COLO668 (cell line): ENCODE data around the gene IKBKE.

Source experiments
- DNase-seq: peaks from one replicate; lab custom pipeline; 2025; ENCODE audit not compliant: unreplicated experiment; lab: John Stamatoyannopoulos, UW

IKBKE gene

DNA sequence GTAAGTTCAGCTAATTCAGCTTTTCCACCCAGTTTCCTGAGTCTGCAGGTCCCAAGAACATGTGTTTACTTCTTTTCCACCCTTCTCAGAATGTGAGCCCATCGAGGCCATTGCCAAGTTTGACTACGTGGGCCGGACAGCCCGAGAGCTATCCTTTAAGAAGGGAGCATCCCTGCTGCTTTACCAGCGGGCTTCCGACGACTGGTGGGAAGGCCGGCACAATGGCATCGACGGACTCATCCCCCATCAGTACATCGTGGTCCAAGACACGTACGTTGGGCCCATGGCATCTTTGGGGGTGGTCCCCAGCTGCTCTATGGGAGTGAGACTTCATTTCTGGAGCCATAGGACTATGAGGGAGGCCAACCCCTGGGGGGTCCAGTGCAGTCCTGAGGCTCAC lies 17.2 kb upstream of the IKBKE start:
- no peak for DNase-seq

- no peak for DNase-seq
Measured at GRCh38 chr1:206455289-206455665, 15.0 kb upstream of the IKBKE start.

DNA sequence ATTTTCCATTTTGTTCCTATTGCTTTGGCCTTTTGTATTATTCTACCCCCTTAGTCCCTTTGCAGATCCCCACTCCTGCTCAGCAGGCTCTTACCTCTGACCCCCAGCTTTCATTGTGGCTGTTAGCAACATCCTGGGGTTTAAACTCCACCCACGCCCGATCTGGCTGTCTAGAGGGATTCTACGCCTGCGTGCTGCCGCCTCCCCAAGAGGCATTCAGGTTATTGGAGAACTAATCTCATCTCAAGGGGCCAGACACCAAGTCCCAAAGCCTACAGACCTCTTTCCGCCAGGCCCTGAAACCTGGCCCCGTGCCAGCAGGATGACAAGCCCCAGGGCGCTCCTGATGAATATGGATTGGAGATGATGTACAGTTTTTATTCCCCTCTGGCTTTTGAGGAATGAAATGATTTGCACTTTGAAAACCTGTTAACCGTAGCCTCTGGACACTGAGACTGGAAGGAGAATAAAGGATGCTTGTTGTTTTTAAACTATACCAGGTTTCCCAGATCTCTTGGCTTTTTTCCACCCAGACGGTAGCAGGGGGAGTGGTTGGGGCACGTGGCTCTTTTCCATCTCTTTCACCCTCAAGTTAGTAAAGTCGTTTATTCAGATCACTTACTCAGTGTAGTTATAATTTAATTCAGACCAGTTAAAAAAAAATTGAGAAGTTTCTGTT lies 14.5 kb upstream of the IKBKE start:
- peak; percentile 79 for DNase-seq

GRCh38 chr1:206456577-206457370 lies 13.5 kb upstream of the IKBKE start:
- DNase-seq, result no peak

DNA sequence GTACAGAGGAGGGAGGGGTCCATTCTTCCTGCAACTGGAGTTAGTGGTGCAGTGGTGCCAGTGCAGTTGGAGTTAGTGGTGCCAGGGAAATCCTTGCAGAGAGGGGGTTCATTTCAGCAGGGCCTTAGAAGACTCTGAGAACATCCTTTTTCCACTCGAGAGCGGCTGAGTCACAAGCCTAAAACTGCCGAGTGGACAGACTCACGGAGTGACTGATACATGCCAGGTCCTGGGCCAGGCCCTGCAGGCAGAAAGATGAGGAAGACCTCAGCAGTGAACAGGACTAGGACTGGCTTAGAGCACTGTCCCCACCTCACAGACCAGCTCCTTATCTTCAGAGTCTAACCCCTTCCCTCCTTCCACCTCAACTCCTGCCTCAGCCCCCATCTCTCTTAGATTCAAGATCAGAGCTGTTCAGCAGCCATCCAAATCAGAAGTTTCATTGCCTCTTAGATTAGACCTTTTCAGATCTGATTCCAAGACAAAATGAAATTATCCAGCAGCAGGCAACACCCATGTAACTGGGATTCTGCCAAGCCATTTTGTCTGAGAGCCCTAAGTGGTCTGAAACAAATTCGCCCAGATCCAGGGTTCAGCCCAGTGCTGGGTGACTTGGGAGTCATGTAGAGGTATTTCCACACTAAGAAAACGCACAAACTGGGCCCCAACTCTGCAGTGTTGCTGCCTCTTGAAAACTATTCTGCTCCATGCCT lies 12.7 kb upstream of the IKBKE start:
- DNase-seq, result no peak

DNA sequence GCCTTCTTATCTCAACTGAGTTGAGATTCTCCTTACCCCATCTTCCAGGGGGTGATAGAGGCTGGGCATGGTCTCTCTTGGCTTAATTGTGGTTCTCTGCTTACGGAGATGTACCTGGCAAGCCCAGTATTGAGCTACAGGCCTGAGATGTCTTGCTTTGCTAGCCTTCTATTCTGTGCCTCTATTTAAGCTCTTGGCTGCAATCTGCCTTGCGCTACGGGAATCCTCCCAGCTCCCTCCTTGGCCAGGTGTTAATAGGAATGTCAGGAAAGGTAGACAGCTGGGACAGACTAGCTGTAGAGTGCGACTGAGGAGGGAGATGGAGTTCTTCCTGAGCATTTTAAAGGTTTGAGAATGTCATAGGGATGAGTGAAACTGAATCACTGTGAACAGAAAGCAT lies 10.6 kb upstream of the IKBKE start:
- DNase-seq, result no peak

- DNase-seq, result no peak
Measured at GRCh38 chr1:206460836-206461426, 9.3 kb upstream of the IKBKE start.

- peak; percentile 75 for DNase-seq
Measured at GRCh38 chr1:206461602-206462455, 8.4 kb upstream of the IKBKE start.

DNA sequence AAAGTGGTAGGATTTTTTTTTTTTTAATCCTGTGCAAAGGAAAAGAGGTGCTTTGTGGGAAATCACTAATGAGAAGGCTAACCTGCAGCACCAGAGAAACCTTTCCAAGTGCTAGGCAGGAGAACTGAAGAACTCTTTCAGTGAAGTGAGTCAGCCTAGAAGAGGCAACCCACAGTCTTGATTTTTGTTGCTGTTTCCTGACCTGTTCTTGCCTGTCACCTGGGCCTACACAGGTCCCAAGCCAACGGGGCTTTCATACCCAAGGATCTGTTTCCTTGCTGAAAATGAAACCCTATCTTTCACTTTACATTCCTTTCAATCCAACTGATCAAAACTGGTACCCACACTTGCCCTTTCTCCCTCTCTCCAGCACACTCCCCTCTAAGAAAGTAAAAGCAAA lies 7.1 kb upstream of the IKBKE start:
- no peak for DNase-seq

DNA sequence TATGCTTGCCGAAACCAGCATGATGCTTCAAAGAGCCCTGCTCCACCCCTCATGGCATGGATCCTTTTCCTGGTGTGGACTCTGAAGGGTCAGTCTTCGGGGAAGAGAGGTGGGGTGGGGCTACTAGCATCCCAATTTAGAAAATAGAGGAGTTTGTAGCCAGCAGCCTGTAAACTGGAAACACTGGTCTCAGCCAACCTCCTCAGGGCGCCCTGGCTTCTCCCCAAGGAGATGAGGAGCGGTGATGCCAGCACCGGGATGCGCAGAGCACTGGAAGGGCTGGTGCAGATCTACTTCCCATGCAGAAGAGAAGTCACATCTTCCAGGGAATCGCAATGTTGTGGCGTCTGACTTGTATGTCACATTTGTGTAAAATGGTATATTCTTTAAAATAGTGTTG lies 6.4 kb upstream of the IKBKE start:
- DNase-seq, result no peak

- DNase-seq, result no peak
Measured at GRCh38 chr1:206464456-206464964, 5.8 kb upstream of the IKBKE start.

GRCh38 chr1:206465951-206466350 lies 4.3 kb upstream of the IKBKE start:
- DNase-seq, result no peak

GRCh38 chr1:206466840-206467649 lies 3.2 kb upstream of the IKBKE start:
- no peak for DNase-seq

DNA sequence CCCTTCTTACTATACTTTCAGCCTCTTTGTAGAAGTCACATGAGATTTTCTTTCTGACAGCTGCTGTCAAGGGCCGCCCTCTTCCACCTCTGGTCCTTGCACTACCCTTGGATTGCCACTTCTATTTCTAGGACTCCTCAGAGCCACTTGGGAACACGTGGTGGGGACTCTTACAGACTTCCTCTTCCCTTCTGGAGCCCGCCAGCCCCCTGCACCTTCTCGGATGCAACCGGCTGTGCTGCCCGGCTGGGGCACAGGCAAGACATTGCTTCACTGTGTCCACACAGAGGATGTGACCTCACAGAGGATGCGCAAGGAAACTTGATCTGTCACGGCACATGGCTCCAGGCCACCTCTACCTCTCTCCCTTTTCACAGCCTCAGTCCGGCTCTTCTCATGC lies 2.4 kb upstream of the IKBKE start:
- DNase-seq, result peak; percentile 40

- DNase-seq, result no peak
Measured at GRCh38 chr1:206468571-206468970, 1.7 kb upstream of the IKBKE start.

DNA sequence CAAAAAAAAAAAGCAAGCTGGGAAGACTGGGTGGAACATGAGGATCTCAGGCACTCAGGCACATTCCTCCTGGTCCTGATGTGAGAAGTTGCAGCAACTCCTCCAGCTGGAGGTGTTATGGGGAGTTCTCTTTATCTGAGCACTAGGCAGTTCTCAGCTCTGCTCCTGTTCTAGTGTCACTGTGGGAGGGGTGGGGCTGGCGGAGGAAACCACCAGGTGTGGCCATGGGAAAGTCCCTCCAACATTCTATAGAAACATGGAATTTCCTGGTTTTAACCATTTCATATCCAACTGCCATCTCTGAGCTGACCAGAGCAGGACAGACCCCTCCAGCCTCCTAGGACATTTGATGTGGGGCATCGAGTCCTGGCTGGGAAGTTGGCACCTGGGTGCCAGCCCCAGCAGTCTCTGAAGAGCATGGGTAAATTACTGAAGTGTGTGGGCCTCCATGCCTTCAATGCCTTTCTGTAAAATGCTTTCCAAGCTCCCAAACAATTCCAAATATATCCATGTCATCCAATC lies 804 bp upstream of the IKBKE start:
- DNase-seq, result peak; percentile 34

- peak; percentile 39 for DNase-seq
Measured at GRCh38 chr1:206470692-206471414, 577 bp downstream of the IKBKE start.

DNA sequence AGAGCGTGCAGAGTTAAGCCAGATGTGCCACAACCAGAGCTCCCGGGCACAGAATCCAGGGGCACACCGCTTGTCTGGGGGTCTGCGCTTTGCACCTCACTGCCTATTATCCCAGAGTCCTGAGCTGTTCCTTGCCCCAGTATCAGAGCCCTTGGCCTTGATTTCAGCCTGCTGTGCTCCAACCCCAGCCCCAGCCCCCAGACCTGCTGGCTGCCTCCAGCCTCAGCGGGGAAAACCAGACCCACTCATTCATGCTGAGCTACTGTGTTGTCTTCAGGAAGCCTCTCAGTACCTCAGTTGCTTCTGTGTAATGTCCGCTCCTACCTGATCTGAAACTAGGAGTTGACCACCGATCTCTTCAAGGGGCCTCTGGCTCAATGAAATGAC lies 1.1 kb downstream of the IKBKE start:
- no peak for DNase-seq

DNA sequence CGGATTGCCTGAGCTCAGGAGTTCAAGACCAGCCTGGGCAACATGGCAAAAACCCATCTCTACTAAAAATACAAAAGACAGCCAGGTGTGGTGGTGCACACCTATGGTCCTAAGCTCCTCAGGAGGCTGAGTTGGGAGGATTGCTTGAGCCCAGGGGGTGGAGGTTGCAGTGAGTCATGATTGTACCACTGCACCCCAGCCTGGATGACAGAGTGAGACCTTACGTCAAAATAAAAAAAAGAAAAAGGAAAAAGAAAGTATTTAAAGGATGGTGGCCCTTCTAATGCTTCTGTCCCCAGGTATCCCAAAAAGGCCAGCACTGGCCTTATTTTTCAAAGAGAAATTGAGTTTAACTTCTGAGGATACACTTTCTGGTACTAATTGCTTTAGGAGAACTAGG lies 1.7 kb downstream of the IKBKE start:
- DNase-seq, result no peak
